GM18867 (cell line): Measurements from ENCODE around the gene NKD2.
"Not testable (repeated sequence)": the region's sequence is repeated elsewhere in the genome, so short reads cannot be mapped to it uniquely, and the experiment has no call there.

Source experiments
- ATAC-seq: cut with Tn5 transposase; IDR thresholded peaks from one replicate; pipeline ENCODE4 v1.9.1; 2021; ENCODE audit warnings: mild to moderate bottlenecking, moderate library complexity; ENCODE audit not compliant: unreplicated experiment

NKD2 gene

DNA sequence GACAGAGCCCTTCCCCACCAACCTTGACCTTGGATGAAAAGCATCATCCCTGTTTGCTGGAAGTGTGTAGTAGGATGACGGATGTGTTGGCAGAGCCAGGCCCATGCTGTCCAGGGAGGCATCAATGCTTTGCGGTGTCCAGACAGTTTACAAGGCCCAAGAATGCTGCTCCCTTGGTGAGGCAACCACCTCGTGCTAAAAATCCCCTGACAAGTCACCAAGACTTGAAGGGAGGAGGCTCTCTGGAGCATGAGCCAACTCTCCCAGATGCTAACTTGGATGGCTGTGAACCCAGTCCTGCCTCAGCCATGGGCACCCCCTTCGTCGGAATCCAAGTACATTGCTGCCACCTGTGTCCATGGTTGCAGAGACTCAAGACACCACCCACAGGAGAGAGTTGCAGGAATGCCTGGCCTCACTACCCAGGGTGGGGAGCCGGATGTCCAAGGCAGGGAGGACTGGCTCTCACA lies 9.5 kb upstream of the NKD2 start:
- no peak for ATAC-seq

DNA sequence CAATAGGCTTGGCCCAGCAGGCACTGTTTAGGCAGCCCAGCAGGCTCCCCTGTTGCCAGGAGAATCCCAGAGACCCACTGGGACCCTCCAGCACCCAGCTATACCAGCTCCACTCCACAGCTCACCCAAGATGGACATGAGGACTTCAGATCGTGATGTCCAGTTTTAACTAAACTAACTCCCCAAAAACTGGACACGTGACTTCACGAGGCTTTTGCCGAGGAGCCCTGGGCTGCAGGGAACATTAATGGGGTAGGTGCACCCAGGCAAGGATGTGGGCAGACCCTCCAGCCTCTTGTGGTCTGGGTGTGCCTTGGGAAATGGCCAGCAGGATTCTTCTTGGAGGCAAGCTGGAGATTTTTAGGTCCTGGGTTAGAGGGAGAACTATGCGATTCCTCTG lies 8.9 kb upstream of the NKD2 start:
- ATAC-seq, result no peak

DNA sequence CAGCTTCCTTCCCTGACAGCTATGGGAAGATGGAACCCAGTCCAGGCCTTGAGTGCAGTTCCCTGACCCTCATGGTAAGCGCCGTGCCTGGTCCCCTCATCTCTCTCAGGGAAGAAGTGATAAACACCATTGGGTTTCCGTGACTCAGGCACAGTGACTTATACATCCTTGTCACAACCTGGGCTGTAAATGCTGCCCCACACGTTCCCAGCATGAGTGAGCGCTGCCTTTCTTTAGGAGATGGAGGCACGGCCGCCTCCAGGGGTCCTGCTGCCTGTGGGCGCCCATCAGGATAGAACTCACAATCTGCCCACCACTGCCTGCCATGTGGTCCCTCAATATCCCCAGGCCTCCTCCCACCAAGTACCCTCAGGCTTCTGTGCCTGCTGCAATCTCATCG lies 8.3 kb upstream of the NKD2 start:
- ATAC-seq, result no peak

DNA sequence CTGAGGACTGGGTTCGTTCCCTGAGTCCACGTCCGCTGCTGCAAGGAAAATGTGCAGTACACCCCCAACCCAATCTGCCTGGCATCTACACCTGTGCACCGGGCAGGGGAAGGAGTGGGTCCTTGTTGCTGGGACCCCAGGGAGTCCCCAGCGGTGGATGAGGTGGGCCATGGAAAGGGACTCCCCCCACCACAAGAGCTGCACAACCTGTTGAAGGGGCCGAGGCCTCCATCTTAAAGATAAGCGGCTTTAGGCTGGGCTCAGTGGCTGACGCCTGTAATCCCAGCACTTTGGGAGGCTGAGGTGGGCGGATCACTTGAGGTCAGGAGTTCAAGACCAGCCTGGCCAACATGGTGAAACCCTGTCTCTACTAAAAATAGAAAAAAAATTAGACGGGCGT lies 7.8 kb upstream of the NKD2 start:
- ATAC-seq, result not testable (repeated sequence)

DNA sequence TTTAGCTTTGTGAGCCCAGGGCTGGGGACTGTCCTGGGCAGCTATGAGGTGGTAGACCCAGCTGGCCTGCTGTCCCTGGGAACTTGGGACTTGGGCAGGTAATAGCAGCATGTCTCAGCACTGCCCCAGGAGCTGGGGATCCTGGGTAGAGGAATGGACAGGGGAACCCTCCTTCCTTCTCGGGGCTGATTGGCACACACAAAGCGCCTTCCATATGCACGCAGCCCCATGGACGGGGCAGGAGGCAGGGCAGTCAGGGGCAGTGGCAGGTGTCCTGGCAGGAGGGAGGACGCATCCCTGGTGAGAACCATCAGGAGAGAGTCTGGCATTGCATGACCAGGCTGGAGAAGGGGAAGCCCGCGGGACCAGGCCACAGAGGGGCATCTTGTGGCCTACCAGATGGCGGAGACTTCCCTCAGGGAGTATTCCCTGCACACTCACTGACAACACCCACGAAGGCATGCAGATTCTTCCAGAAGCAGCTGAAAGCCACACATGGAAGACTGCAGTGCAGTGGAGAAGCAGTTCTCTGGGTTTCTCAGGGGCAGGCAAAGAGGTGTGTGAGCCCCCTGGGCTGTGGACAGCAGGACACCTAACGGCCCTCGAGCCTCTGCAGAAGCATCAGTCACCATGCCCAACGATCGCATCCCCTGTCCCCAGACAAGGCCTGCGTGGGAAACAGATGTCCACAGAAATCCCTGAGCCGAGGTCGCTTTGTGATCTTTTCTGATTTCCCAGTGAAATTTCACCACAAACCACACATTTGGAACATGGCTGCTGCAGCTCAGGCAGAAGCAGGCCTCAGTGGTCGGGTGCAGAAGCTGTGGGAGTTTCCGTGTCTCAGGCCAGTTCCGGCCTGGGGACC lies 7.0 kb upstream of the NKD2 start:
- ATAC-seq, result no peak

DNA sequence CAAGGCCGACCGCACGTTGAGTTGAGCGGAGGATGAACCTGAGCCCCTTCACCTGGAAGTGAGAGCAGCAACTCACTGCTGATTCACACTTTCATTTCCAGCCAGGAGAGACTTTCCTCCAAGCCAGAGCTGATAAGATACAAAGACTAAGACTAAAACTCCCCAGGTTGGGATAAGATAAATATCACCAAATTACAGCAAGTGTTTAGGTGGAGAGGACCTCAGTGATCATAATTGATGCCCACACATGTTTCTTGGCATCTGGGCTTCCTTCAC lies 6.4 kb upstream of the NKD2 start:
- no peak for ATAC-seq

DNA sequence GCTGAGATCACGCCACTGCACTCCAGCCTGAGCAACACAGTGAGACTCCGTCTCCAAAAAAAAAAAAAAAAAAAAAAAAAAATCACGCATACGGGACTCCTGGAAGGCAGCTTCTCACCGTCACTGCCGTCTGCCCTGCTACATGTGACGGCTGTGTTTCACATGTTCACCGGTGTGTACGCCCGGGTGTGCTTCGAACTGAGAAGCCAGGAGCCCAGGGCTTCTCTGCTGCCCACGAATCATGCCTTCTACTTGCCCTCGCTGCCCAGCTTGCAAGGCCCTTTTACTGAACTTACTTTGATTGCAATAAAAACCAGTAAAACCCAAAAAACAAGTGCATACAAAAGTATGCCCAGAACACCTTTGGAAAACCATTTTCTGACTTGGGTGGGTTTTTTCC lies 5.8 kb upstream of the NKD2 start:
- ATAC-seq, result no peak

DNA sequence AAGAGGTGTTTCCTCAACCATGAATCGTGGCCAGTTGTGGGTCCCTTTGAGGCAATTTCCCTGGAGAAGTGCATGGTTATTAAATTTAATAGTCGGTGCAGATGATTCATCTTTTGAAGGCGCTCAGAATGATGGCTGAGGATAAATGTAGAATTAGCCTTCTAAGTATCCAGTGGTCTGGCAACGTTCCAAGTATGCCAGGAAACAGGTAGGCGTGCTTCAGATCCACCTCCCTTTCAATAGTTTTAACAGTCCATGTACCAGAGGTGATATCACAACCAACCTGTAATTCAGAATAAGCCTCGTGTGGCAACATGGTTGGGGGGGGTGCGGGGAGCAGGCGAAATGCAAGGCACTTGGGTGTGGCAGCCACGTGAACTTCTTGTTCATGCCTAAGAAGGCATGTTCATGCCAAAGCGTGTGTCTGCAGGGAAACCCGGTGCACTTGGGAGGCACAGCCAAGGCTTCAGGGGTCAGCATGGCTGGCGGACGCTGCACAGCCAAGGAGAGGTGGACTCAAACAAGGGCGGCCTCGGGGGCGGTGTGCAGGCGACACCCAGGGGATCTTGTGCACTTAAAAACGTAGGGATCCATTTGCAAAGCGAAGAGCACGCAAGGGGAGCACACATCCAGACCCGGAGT lies 5.2 kb upstream of the NKD2 start:
- ATAC-seq, result no peak

DNA sequence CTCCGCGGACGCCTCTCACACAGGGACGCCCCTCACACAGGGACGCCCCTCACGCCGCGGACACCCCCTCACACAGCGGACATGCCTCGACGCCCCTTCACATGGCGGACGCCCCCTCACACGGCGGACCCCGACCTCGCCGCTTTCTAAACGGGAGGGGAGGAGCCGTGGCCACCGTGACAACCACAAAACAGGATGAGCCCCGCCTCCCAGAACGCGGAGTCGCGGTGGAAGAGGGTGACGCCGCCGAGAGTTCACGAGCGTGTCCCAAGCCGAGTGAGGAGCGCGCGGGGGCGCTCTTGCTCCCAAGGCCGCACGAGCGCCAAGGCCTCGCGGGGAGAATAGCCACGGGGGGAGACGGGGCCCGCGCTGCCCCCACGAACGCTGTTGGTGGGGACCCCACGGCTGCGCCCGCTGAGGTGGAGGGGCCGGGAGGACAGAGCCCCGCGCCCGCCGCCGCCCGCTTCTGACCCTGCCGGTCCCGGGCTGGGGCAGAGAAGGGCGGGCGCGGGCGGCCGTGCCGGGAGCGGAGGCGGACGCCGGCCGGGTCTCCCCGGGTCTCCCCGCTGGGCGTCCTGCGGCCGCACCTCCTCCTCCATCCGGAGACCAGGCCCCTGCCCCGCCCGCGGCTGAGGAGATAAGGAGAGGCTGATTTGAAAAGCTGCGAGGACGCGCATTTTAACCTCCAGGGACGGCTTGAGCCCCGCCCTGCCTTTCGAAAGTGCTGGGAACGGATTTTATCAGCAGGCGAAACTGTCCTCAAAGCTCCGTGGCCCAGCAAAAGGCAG lies 3.9 kb upstream of the NKD2 start:
- ATAC-seq, result no peak

DNA sequence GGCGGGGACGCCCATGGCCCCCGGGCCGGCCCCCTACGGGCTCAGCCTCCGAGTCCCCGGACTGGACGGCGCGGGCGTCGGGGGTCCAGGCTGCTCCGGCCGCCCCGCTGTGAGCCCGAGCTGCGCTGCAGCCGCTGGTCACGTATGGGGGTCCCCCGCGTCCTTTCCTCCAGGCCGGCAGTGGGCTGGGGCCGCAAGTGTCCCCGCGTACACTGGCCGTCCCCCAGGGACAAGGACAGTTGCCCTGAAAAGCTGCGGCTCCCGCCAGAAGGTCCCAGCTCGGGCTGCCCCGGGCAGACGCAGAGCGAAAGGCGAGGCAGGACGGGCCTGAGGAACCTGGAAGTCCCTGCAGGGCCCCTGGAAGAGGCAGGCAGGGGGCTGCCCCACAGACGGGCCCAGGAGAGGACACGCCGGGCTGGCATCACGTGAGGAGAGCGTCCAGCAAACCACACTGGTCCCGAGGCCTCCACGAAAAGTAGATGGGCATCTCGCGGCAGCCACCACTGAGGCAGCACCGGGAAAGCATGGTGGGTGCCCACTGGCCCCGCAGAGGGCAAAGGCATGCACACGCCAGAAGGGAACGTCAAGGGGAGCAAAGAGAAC lies 3.3 kb upstream of the NKD2 start:
- no peak for ATAC-seq

DNA sequence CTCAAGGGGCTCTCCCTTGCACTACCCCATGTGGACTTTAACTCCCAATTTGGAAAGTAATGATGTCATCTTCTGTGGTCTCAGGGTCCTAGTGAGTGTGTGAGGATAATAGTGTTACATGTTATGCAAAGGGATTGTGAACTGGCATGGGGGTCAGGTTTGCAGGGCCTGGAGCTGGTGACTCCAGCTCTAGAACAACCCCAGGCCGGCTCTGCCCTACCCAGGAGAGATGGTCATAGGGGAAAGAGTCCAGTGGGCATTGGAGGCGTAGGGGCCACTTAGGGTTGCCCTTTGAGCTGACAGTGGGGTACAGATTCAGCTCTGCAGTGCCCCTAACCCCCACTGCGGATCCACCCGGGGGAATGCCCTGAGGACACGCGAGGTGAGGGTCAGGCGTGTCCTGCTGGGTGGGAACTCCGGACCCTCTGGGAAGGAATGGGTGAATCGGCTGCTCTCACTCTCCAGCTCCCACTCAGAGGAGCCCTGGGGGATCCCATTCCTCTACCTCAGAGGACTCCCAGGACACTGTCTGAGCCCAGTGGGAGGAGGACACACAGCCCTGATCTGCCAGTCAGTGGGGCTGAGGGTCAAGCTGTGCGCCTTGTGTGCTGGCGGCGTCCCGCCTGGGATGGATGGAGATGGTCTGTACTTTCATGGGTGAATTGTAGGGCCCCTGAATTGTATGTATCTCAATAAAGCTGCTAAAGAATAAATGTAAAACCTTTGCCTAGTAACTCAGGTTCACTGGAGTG lies 2.5 kb upstream of the NKD2 start:
- no peak for ATAC-seq

DNA sequence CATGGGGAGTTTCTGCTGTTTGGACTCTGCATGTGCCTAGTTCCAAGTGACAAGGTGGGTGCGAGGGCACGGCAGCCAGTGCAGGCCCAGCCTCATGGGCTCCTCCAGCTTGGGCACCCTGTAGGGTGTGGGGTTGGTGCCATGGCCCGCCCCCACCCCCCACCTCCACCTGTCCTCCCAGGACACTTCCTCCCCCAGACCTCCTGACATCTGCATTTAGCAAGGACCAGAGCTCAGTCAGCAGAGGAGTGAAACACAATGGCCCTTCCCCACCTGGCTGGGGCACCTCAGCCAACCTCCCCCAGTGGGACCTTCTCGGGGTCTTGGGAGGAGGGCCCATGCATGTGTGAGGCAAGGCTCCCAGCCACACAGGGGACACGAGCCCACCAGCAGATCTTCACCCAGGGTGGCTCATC lies 1.9 kb upstream of the NKD2 start:
- no peak for ATAC-seq

DNA sequence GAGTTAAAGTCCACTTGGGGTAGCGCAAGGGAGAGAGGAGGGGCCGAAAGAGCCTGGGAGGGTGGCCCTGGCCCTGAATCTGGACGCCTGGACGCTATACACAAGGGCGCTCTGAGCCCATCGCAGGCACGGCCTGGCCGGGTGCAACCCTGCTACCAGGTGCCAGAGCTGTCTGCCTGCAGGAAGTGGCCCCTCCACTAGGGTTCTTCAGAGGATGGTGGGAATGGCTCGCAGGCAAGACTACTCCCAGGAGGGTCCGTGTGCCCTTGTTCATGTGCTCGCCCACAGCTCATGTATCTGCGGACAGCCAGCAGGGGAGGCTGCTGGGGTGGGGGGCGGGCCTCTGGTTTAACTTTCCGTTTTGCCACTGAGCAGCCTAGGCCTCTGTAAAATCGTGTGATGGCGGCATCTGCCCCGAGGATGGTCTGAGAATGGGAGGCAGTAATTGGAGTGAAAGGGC lies 1.4 kb upstream of the NKD2 start:
- ATAC-seq, result no peak

DNA sequence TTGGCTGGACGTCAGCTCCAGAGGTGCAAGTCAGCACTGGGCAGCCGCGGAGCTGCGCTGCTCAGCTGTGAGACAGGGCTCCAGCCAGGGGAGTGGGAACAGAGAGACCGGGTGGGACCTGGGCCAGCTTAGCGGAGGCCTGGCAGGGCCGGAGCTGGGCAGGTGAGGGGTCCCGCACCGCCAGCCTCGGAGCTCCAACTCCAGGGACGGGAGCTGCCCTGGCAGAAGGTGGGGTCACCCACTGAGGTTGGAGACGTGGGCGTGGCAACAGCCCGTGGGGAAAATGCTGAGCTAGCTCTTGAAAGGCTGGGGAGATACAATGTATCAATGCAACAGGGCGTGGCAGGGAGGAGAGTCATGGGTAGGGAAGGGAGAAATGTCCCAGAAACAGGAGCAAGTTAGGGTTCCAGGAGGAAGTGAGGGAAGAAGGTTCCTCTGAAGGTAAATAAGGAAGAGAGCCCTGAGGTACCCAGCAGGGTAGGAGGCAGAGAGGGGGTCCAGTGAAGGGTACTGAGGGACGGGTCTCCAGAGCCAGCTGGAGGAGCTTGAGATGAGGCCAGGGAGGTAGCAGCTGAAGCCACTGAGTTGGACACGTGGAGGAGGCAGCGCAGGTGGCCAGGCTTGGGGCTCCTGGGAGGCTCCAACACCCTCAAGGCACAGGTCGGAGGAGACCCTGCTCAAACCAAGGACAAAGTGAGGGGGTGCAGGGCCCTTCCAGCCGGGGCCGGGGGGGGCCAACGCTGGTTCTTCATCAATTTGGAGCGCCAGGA lies 736 bp upstream of the NKD2 start:
- no peak for ATAC-seq

DNA sequence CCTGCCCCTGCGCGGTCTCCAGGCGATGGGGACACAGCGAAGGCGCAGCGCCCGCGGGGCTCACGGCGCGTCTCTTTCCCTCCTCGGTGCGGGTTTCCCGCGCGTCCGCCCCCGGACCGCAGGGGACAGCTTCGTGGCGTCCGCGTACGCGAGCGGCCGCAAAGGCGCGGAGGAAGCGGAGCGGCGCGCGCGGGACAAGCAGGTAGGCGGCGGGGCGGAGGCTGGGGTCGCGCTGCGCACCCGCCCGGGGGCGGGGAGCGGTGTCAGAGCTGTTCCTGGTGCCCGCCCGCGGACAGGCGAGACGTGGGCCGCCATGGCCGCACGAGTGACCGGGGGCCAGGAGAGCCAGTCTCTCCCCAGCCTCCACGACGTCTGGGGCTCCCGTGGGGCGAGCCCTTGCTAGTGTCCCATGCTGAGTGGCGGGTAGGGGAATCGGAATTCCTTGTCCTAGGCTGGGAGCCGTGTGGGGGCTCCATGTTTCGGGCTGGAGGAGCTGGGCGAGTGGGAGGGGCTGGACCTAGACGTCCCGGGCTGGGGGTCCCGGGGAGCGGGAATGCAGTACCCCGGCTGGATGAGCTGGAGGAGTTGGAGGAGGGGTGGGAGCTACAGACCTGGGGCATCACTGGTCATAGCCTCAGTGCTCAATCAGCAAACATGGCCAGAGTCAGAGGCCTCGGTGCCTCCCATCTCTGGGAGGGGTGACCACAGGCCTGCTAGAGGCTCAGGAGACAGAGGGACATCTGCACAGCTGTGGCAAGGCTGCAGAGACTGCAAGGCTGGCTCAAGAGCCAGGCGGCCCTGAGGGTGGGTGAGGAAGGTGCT lies 968 bp downstream of the NKD2 start:
- no peak for ATAC-seq

DNA sequence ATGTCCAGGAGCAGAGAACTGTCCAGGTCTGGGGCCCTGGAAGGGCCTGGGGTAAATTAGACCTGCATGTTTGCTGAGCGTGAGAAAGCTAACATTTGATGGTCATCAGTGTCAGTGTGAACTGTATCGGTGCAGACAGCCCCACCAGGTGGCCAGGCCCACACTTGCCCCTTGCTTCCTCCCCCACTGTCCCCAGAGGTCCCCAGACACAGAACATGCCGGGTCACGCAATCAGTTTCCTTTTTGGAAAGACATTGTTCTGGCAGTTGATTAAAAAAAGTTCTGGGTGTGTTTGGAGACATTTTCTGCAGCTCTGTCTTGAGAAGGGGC lies 1.5 kb downstream of the NKD2 start:
- ATAC-seq, result no peak

DNA sequence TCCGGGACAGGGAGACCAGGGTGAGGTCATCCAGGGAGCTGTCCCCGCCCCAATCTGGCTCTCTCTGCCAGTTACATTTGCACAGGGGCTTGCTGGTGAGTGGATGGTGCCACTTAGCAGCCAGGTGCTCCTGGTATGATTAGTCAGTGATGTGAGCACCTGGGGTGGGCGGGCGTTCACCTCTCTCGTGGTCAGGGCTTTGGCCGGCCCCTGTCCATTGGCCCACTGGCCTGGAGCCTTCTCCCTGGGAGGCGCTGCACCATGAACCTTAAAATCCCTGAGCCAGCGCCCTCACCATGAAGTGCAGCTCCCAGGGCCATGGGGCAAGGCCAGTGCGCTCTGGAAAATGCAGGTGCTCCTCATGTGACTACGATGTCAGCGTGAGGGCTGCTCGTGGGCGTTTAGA lies 2.0 kb downstream of the NKD2 start:
- no peak for ATAC-seq

DNA sequence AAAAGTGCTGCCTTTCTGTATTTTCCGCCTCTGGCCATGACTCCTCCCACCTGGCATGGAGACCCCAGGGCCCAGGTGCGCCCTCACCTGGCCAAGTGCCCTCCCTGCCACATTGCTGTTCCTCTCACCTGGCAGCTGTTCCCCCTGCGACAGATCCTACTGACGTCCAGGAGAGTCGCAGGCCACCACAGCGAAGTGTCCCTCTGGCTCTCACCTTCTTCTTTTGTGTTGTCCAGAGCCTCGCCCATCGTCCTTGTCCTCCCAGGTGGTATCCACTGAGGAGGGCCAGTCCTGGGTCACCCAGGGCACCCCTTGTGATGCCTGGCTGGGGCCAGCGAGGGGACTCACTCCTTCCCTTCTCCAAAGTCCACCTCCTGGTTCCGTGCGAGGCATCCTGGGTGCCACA lies 2.6 kb downstream of the NKD2 start:
- ATAC-seq, result no peak

DNA sequence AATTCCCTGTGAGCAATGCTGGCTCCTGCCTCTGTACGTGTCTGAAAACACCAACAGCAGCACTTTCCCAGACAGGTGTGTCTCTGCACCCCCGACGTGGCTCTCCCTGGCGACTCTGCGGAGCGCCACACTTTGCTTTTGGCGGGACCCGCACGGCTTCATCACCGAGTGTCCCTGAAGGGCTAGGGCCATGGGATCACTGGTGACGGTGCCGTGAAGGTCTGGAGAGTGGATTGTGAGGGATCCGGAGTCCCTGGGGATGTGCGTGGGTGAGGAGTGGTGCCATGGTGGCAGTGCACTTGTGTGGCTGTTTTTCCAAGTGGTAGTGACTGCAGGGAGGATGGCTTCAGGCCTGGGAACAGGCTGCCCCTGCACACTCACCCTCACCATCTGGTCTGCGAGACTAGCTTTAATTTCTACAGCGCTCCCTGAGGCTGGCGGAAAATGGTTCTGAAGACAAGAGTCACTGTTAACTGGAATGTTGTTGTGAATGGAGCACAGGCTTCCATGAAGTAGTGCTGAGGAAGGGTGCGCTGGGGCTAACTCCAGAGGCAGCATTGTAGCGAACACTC lies 3.2 kb downstream of the NKD2 start:
- no peak for ATAC-seq
